ENCODE measurements around the gene TBC1D19.

Gene TBC1D19

GRCh38 chr4:26732356-26732755 is 148.5 kb downstream of the TBC1D19 start:
- TF ChIP-seq CTCF (conservative IDR thresholded peaks at IDR 0.05; ENCODE audit: control insufficient read depth, insufficient read depth, low read depth, low read length) = no peak
- no peak for DNase-seq (ENCODE audit: low read depth)
- no peak overlapping the region for H3K4me3 ChIP-seq (ENCODE audit: control insufficient read depth, low read depth, low read length)

- H3K4me3 ChIP-seq (ENCODE audit: control insufficient read depth, low read depth, low read length) = no peak overlapping the region
- DNase-seq (ENCODE audit: low read depth) = peak; percentile 41
- TF ChIP-seq CTCF (conservative IDR thresholded peaks at IDR 0.05; ENCODE audit: control insufficient read depth, insufficient read depth, low read depth, low read length) = no peak
Observed at GRCh38 chr4:26736621-26737020, 152.7 kb downstream of the TBC1D19 start.

GRCh38 chr4:26737385-26737784 is 153.5 kb downstream of the TBC1D19 start:
- no peak for DNase-seq (ENCODE audit: low read depth)
- H3K4me3 ChIP-seq (ENCODE audit: control insufficient read depth, low read depth, low read length) = no peak overlapping the region
- no peak for TF ChIP-seq CTCF (conservative IDR thresholded peaks at IDR 0.05; ENCODE audit: control insufficient read depth, insufficient read depth, low read depth, low read length)

- H3K4me3 ChIP-seq (ENCODE audit: control insufficient read depth, low read depth, low read length) = no peak overlapping the region
- no peak for DNase-seq (ENCODE audit: low read depth)
- no peak for TF ChIP-seq CTCF (conservative IDR thresholded peaks at IDR 0.05; ENCODE audit: control insufficient read depth, insufficient read depth, low read depth, low read length)
Observed at GRCh38 chr4:26741491-26741871, 157.6 kb downstream of the TBC1D19 start.

- no peak overlapping the region for H3K4me3 ChIP-seq (ENCODE audit: control insufficient read depth, low read depth, low read length)
- DNase-seq (ENCODE audit: low read depth) = no peak
- no peak for TF ChIP-seq CTCF (conservative IDR thresholded peaks at IDR 0.05; ENCODE audit: control insufficient read depth, insufficient read depth, low read depth, low read length)
Observed at GRCh38 chr4:26746802-26747213, 162.9 kb downstream of the TBC1D19 start.

GRCh38 chr4:26748811-26749210 is 164.9 kb downstream of the TBC1D19 start:
- DNase-seq (ENCODE audit: low read depth) = no peak
- TF ChIP-seq CTCF (conservative IDR thresholded peaks at IDR 0.05; ENCODE audit: control insufficient read depth, insufficient read depth, low read depth, low read length) = no peak
- no peak overlapping the region for H3K4me3 ChIP-seq (ENCODE audit: control insufficient read depth, low read depth, low read length)

GRCh38 chr4:26749867-26750266 is 166.0 kb downstream of the TBC1D19 start:
- DNase-seq (ENCODE audit: low read depth) = no peak
- no peak for TF ChIP-seq CTCF (conservative IDR thresholded peaks at IDR 0.05; ENCODE audit: control insufficient read depth, insufficient read depth, low read depth, low read length)

More at GRCh38 chr4:26749867-26750266, 166.0 kb downstream of the TBC1D19 start:
- H3K4me3 ChIP-seq (ENCODE audit: control insufficient read depth, low read depth, low read length) = no peak overlapping the region

Measured in fibroblast of mammary gland (primary cell).